ENCODE data around the gene MOBP.

Gene MOBP

DNA sequence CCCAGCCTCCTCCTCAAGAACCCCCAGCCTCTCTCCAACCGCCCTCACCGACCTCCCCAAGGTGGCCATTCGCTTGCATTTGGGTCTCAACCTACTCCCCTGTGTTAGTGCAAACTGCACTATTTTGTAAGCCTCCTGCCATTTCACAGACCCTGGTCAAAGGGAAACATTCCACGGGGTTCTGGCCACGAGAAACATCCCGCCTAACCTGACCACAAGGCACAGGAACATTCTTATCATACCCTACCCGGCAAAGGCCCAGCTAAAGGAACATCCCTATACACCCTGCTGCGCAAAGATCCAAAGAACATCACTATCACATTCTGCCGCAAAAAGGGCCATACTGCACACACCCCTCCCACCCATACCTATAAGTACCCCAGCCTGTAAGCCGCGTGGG lies 38.0 kb upstream of the MOBP start:
- TF ChIP-seq, protein P1, sequence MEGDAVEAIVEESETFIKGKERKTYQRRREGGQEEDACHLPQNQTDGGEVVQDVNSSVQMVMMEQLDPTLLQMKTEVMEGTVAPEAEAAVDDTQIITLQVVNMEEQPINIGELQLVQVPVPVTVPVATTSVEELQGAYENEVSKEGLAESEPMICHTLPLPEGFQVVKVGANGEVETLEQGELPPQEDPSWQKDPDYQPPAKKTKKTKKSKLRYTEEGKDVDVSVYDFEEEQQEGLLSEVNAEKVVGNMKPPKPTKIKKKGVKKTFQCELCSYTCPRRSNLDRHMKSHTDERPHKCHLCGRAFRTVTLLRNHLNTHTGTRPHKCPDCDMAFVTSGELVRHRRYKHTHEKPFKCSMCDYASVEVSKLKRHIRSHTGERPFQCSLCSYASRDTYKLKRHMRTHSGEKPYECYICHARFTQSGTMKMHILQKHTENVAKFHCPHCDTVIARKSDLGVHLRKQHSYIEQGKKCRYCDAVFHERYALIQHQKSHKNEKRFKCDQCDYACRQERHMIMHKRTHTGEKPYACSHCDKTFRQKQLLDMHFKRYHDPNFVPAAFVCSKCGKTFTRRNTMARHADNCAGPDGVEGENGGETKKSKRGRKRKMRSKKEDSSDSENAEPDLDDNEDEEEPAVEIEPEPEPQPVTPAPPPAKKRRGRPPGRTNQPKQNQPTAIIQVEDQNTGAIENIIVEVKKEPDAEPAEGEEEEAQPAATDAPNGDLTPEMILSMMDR (IDR thresholded peaks at IDR 0.05): no peak

DNA sequence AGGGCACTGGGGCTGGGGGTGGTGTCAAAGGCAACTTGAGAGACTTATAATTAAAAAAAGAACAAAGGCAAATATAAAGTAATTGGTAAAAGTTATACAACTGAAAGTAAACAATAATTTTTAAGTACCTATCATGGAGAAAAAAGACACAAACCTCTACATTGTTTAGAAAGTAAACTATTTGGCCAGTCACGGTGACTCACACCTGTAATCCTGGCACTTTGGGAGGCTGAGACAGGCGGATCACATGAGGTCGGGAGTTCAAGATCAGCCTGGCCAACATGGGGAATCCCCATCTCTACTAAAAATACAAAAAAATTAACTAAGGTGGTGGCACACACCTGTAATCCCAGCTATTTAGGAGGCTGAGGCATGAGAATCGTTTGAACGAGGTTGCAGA lies 35.1 kb upstream of the MOBP start:
- TF ChIP-seq, protein P1 (IDR thresholded peaks at IDR 0.05): no peak

DNA sequence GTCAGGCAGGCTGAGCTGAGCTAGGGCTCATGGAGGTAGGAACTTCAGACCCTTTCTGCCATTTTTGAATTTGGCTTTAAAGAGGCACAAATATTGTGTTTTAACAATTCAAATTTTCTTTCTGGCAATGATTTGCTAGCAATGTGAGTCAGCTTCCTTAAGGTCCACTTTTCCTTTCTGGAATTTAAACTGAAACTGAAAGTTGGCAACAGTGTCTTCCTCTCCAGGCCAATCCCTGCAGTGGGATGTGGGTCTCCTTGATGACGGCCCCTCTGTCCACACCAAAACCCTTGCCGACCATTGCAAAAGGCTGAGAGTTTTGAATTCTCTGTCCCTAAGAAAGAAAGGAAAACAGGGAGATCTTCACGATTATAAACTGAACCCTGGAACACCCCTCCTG lies 33.8 kb upstream of the MOBP start:
- TF ChIP-seq, protein P1 (IDR thresholded peaks at IDR 0.05): no peak

DNA sequence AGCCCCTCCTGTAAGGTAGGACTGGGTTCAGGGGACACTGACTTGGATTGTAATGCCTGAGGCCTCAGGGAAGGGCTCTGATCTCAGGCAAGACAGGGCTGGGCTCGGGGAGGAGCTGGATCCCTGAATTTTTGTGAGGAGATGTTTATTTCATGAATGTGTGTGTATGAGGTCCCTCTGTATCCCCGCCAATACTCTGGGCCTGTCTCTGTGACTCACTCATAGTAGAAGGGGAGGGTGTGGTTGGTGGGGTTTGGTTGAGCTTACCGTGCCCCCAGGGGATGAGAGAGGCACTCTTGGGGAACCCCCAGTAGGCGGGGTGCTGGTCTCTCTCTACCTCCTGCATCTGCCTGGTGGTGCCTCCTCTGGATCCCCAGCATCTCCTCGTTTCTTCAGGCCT lies 32.9 kb upstream of the MOBP start:
- TF ChIP-seq, protein P1 (IDR thresholded peaks at IDR 0.05): no peak

DNA sequence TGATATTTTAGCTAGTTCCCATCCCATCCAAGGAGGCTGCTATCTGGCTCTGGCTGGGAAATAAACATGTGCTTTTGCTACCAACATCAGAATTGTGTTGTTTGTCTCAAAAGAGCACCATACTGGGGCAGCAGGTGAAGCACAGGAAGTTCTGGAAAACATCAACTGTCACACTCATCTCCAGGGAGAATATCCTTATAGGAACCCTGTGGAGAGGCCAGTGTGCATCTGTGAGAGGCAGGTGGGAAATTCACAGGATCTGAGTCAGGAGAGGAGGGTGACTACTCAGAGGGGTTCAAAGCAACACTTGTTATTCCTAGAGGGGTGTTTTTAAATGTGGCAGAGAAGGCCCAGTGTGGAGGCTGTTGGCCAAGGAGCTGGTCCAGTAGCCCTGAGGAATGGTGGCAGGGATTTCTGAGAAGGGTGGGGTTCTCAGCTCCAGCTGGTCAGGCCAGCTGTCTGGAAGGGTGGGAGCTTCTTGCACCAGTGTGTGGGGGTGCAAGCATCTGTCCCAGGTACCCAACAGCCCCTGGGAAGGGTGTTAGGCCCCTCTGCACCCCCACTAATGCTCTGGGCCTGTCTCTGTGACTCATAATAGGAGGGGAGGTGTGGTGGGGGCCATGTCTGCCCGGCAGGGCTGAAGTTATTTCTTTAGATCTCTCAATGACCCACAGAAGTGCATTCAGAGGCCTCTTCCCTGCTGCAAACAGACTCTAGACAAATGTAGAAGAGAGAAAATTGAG lies 32.3 kb upstream of the MOBP start:
- TF ChIP-seq, protein P1 (IDR thresholded peaks at IDR 0.05): no peak

DNA sequence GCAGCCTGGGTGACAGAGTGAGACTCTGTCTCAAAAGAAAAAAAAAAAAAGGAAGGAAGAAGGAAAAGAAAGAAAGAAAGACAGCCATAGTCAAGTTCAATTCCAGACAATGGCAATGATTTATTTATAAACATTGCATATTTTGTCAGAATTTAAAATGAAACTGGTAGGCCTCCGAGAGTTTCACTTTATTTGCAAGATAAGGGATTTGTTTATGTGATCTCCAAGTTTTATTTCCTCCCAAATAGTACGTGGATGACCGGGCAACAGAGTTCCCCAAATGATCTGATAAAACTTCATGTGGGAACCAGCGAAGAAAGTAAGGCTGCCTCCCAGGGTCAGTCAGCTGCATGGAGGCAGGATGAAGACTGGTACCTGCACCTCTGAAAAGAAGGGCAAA lies 28.6 kb upstream of the MOBP start:
- TF ChIP-seq, protein P1 (IDR thresholded peaks at IDR 0.05): no peak

DNA sequence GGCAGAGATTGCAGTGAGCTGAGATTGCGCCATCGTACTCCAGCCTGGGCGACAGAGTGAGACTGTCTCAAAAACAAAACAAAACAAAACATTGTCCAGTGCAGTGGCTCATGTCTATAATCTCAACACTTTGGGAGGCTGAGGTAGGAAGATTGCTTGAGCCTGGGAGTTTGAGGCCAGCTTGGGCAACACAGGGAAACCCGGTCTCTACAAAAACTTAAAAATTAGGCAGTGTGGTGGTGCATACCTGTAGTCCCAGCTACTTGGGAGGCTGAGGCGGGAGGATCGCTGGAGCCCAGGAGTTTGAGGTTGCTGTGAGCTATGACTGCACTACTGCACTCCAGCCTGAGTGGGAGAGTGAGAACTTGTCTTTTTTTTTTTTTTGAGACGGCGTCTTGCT lies 27.2 kb upstream of the MOBP start:
- TF ChIP-seq, protein P1 (IDR thresholded peaks at IDR 0.05): no peak

DNA sequence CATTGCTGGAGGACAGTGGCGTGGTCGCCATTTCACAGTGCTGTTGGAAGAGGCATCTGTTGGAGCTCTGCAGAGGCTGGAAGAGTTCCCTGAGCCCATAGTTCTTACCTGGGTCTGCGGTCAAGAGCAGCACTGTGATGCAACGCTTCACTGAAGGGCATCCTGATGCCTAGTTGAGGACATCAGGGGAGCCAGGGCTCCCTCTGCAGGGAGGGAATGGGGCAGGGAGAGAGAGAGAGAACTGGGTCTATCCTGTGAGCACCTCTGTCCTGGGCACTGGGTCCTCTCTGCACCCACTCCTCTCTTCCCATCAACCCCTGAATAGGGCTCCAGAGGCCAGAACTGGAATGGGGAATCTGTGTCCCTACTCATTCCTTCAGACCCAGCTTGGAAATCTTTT lies 23.9 kb upstream of the MOBP start:
- TF ChIP-seq, protein P1 (IDR thresholded peaks at IDR 0.05): no peak

All from LNCAP (cell line).